SK-N-SH (cell line): ENCODE measurements around the gene ATP7B. TPM values are rescaled to one million over a fixed set of nuclear protein-coding genes. Genes with fewer than 3 reads are reported as not detected.

ENCODE experiments used
- CTCF ChIA-PET: fragments of 300-600, 350-600 bp; formaldehyde crosslinking; extraction: SDS; loops from one replicate; lab custom pipeline; 2021; lab: Yijun Ruan, JAX
- POLR2A ChIA-PET: fragments of 350-600 bp; sonication (Branson Sonifier 250); formaldehyde crosslinking; extraction: SDS; loops from one replicate; lab custom pipeline; 2020; ENCODE audit warnings: antibody characterized with exemption, inconsistent platforms; lab: Yijun Ruan, JAX
- DNase-seq: peaks from one replicate; pipeline ENCODE4 v3.0.0; 2012
- H2AFZ ChIP-seq: fragments of 200-600 bp; sonication (generic); 2 replicates; pipeline ENCODE4 v1.8.1; 2016; ENCODE audit warnings: antibody characterized with exemption, mild to moderate bottlenecking, low read depth
- H3F3A ChIP-seq: fragments of 200-600 bp; sonication (generic); replicated peaks from 2 replicates; pipeline ENCODE3; 2016; ENCODE audit warnings: antibody characterized with exemption, mild to moderate bottlenecking; ENCODE audit not compliant: insufficient read depth
- H3K27ac ChIP-seq, 2 experiments: fragments of 200-500 bp in 1 of 2; fragments of 200-600 bp in 1 of 2; sonication (Bioruptor generic) in 1 of 2; sonication (generic), shearing (Covaris generic) in 1 of 2; 2 replicates each; pipeline versions ENCODE4 v1.5.1 to v1.6.1; 2014 to 2016; ENCODE audit warnings: low read depth in 2 of 2, inconsistent platforms in 1 of 2, low read length in 1 of 2, mild to moderate bottlenecking in 1 of 2, mixed read lengths in 1 of 2
- H3K27me3 ChIP-seq: fragments of 200-600 bp; sonication (generic), shearing (Covaris generic); 2 replicates; pipeline ENCODE4 v1.6.1; 2016; ENCODE audit warnings: mixed run types; ENCODE audit not compliant: insufficient read depth
- H3K36me3 ChIP-seq, 2 experiments: fragments of 200-500 bp in 1 of 2; fragments of 200-600 bp in 1 of 2; sonication (Bioruptor generic) in 1 of 2; sonication (generic) in 1 of 2; replicated peaks in 1 of 2; 2 replicates each; pipeline versions ENCODE3 to v1.5.1; 2014 to 2016; ENCODE audit warnings: low read length in 1 of 2, mild to moderate bottlenecking in 1 of 2; ENCODE audit not compliant: insufficient read depth in 2 of 2, control insufficient read depth in 1 of 2
- H3K4me1 ChIP-seq, 2 experiments: fragments of 200-500 bp in 1 of 2; fragments of 200-600 bp in 1 of 2; sonication (Bioruptor generic) in 1 of 2; sonication (generic), shearing (Covaris generic) in 1 of 2; 2 replicates each; pipeline versions ENCODE4 v1.5.1 to v1.6.1; 2014 to 2016; ENCODE audit warnings: low read depth in 1 of 2, low read length in 1 of 2, mixed run types in 1 of 2; ENCODE audit not compliant: insufficient read depth in 2 of 2, control insufficient read depth in 1 of 2
- H3K4me2 ChIP-seq: fragments of 200-600 bp; sonication (generic), shearing (Covaris generic); 2 replicates; pipeline ENCODE4 v1.6.1; 2017; ENCODE audit warnings: mixed run types
- H3K4me3 ChIP-seq, 2 experiments: fragments of 200-500 bp in 1 of 2; fragments of 200-600 bp in 1 of 2; sonication (Bioruptor generic) in 1 of 2; sonication (generic), shearing (Covaris generic) in 1 of 2; 2 replicates each; pipeline versions ENCODE4 v1.5.1 to v1.8.1; 2014 to 2016; ENCODE audit warnings: low read depth in 2 of 2, inconsistent platforms in 1 of 2, low read length in 1 of 2, mild to moderate bottlenecking in 1 of 2, mixed read lengths in 1 of 2, moderate library complexity in 1 of 2
- H3K79me2 ChIP-seq: fragments of 200-600 bp; sonication (generic); 2 replicates; pipeline ENCODE4 v1.8.1; 2017; ENCODE audit warnings: mild to moderate bottlenecking; ENCODE audit not compliant: insufficient read depth
- H3K9ac ChIP-seq: fragments of 200-600 bp; sonication (generic); 2 replicates; pipeline ENCODE4 v1.6.1; 2017; ENCODE audit warnings: mixed run types
- H3K9me2 ChIP-seq: fragments of 200-600 bp; sonication (generic); 2 replicates; pipeline ENCODE4 v1.6.1; 2017; ENCODE audit warnings: mixed run types
- H3K9me3 ChIP-seq: fragments of 200-600 bp; sonication (generic); 2 replicates; pipeline ENCODE4 v1.6.1; 2017; ENCODE audit warnings: mixed run types, mild to moderate bottlenecking, moderate library complexity
- H4K20me1 ChIP-seq: fragments of 200-600 bp; sonication (generic); 2 replicates; pipeline ENCODE4 v1.6.1; 2017; ENCODE audit warnings: mild to moderate bottlenecking, mixed run types; ENCODE audit not compliant: insufficient read depth
- CTCF ChIP-seq: fragments of 200-600 bp; sonication (generic); IDR thresholded peaks from 2 replicates; pipeline ENCODE4 v1.6.1; 2017; ENCODE audit warnings: antibody characterized with exemption, mild to moderate bottlenecking, moderate library complexity
- ELF1 ChIP-seq: IDR thresholded peaks from 2 replicates; pipeline ENCODE4 v1.4.0; 2012
- EP300 ChIP-seq, 2 experiments: IDR thresholded peaks; 2 replicates each; pipeline versions ENCODE4 v1.4.0 to v1.6.1; 2012; ENCODE audit warnings: borderline replicate concordance in 1 of 2, low read depth in 1 of 2, low read length in 1 of 2
- FOSL2 ChIP-seq: IDR thresholded peaks from 2 replicates; pipeline ENCODE4 v1.4.0; 2012; ENCODE audit warnings: low read depth, mild to moderate bottlenecking, moderate library complexity, borderline replicate concordance
- FOXJ3 ChIP-seq: sonication (generic); formaldehyde crosslinking; IDR thresholded peaks from 2 replicates; pipeline ENCODE4 v1.5.1; 2020; ENCODE audit warnings: mild to moderate bottlenecking, missing genetic modification reagents
- FOXM1 ChIP-seq: IDR thresholded peaks from 2 replicates; pipeline ENCODE4 v1.4.0; 2012; ENCODE audit warnings: low read depth, mild to moderate bottlenecking
- JUND ChIP-seq: IDR thresholded peaks from 2 replicates; pipeline ENCODE4 v1.4.0; 2012
- MAX ChIP-seq: IDR thresholded peaks from 2 replicates; pipeline ENCODE4 v1.4.0; 2012; ENCODE audit warnings: low read depth
- MXI1 ChIP-seq: IDR thresholded peaks from 2 replicates; pipeline ENCODE4 v1.6.1; 2012; ENCODE audit warnings: mild to moderate bottlenecking, low read depth, low read length, improper control_type of control experiment
- POLR2AphosphoS5 ChIP-seq: IDR thresholded peaks from 2 replicates; pipeline ENCODE4 v1.6.1; 2012; ENCODE audit warnings: low read depth, low read length
- REST ChIP-seq: IDR thresholded peaks from 2 replicates; pipeline ENCODE4 v1.6.1; 2012; ENCODE audit warnings: mild to moderate bottlenecking, low read depth, low read length, moderate library complexity
- RXRA ChIP-seq: IDR thresholded peaks from 2 replicates; pipeline ENCODE4 v1.4.0; 2012; ENCODE audit warnings: low read depth, mild to moderate bottlenecking, borderline replicate concordance
- TAF1 ChIP-seq: IDR thresholded peaks from 2 replicates; pipeline ENCODE4 v1.6.1; 2012; ENCODE audit warnings: low read depth, mild to moderate bottlenecking, low read length, moderate library complexity, borderline replicate concordance
- ZBTB33 ChIP-seq: IDR thresholded peaks from 2 replicates; pipeline ENCODE4 v1.4.0; 2012; ENCODE audit warnings: low read depth, borderline replicate concordance
- WGBS: methylation state at CpG from one replicate; pipeline ENCODE4 v1.1.6; 2017; ENCODE audit warnings: low lambda C conversion rate; 5-methylcytosine and 5-hydroxymethylcytosine counted together
- polyA plus RNA-seq, 3 experiments: library from polyadenylated mRNA; depleted of rRNA; stranded (reverse); fragments of >200 nt; gene quantifications; 2 replicates each; pipeline ENCODE4 v1.2.3, GENCODE V29; 2012

The ATP7B gene
- polyA plus RNA-seq, 1 of the 3 experiments (the other 2 are of a cell fraction): 4.4 TPM

GRCh38 chr13:51957377-51958216 lies 53.7 kb downstream of the ATP7B start:
- Histone ChIP-seq H3K27ac (no peak overlapping the region), H2AFZ (no peak overlapping the region), H3K4me3 (no peak overlapping the region), H3K36me3 (no peaks in the 10 kb centered on the region), H3K9me3 (no peaks in the 10 kb centered on the region), H3K4me2 (no peak overlapping the region), H3K4me1 (no peaks in the 10 kb centered on the region), H3F3A (no peaks in the 10 kb centered on the region), H3K27me3 (no peaks in the 10 kb centered on the region), H3K9ac (no peak overlapping the region)
- POLR2A ChIA-PET: no interaction called here
- WGBS: 76% methylated on average over 8 of the region's 9 CpGs
- DNase-seq: no peak
- TF ChIP-seq EP300 (IDR thresholded peaks at IDR 0.05; ENCODE audit: borderline replicate concordance in 1 of 2, low read depth in 1 of 2, low read length in 1 of 2): no peak
- TF ChIP-seq ZBTB33: no peak
- TF ChIP-seq TAF1: no peak
- no peak for TF ChIP-seq ELF1
- TF ChIP-seq FOXM1: no peak
- no peak for TF ChIP-seq MXI1
- TF ChIP-seq POLR2AphosphoS5: no peak
- no peak for TF ChIP-seq MAX
- TF ChIP-seq RXRA: no peak
- TF ChIP-seq, all 33 proteins: peak for 0
- Histone ChIP-seq H3K79me2 (no peaks in the 10 kb centered on the region), H3K9me2 (no peaks in the 10 kb centered on the region), H4K20me1 (no peaks in the 10 kb centered on the region)
- CTCF ChIA-PET: interaction anchor here (1.8 to 2.1 kb wide), 2 partner anchors 10 to 171 kb away, joined by 4 read pairs; partner anchors contain the start of gene NEK5

- Histone ChIP-seq H2AFZ (no peak overlapping the region), H3K9me2 (no peaks in the 10 kb centered on the region), H3K9me3 (no peaks in the 10 kb centered on the region), H3K4me1 (no peaks in the 10 kb centered on the region), H3K9ac (no peak overlapping the region), H3K27ac (no peak overlapping the region), H3F3A (no peaks in the 10 kb centered on the region), H3K4me3 (no peak overlapping the region), H3K27me3 (no peaks in the 10 kb centered on the region), H4K20me1 (no peaks in the 10 kb centered on the region), H3K36me3 (no peaks in the 10 kb centered on the region), H3K4me2 (no peak overlapping the region), H3K79me2 (no peaks in the 10 kb centered on the region)
- no peak for DNase-seq
- ChIA-PET CTCF (interaction anchor here (0.7 to 1.4 kb wide), 3 partner anchors 16 to 1471 kb away, joined by 3 read pairs; no protein-coding TSS in a partner anchor), POLR2A (no interaction called here)
- TF ChIP-seq ZBTB33 (no peak), POLR2AphosphoS5 (no peak), JUND (no peak), CTCF (no peak), FOXJ3 (no peak), EP300 (IDR thresholded peaks at IDR 0.05; ENCODE audit: borderline replicate concordance in 1 of 2, low read depth in 1 of 2, low read length in 1 of 2) (no peak), MAX (no peak), FOSL2 (no peak), REST (no peak)
Measured at GRCh38 chr13:51956717-51957116, 54.5 kb downstream of the ATP7B start.
